K562 (cell line): ENCODE measurements around the gene MAP3K20. TPM values are rescaled to one million over a fixed set of nuclear protein-coding genes. Genes with fewer than 3 reads are reported as not detected.

ENCODE experiments used
- ATAC-seq: fragments of 200-7000 bp; cut with Tn5 transposase; 3 replicates; pipeline ENCODE4 v1.9.1; 2020; ENCODE audit warnings: moderate library complexity
- BruUV-seq: library from RNA; stranded (reverse); fragments of 400-500 nt; replicated peaks from 2 replicates; lab custom pipeline; 2021; lab: Mats Ljungman, UMichigan
- CTCF ChIA-PET: fragments of 300-600 bp; formaldehyde crosslinking; extraction: SDS; loops from one replicate; lab custom pipeline; 2021; ENCODE audit warnings: low intra/inter-chr PET ratio; lab: Yijun Ruan, JAX
- POLR2A ChIA-PET: fragments of 300-600, 350-650 bp; sonication (Branson Sonifier 250); formaldehyde crosslinking; extraction: SDS; loops from one replicate; lab custom pipeline; 2021; ENCODE audit warnings: antibody characterized with exemption, inconsistent platforms; lab: Yijun Ruan, JAX
- DNase-seq, 4 experiments: peaks; one replicate each; pipeline versions ENCODE4 v3.0.0 to v3.0.0-alpha.2; 2011 to 2018; ENCODE audit warnings: low spot score in 3 of 4, mixed read lengths in 3 of 4; ENCODE audit errors: extremely low read depth in 1 of 4
- FAIRE-seq: peaks from 2 replicates; lab custom pipeline; 2011; peaks lifted over from hg19 to GRCh38; lab: Jason Lieb, UNC
- H2AFZ ChIP-seq: 2 replicates; pipeline ENCODE4 v1.6.0; 2011; ENCODE audit warnings: low read depth, low read length, control low read depth, inconsistent platforms
- H3K27ac ChIP-seq: fragments of 200-600 bp; 3 replicates; pipeline ENCODE4 v1.8.0; 2011; ENCODE audit warnings: low read depth, mild to moderate bottlenecking, control low read depth, inconsistent platforms, low read length, moderate library complexity, mixed read lengths; ENCODE audit errors: extremely low read depth
- H3K27me3 ChIP-seq, 2 experiments: fragments of 300-600 bp in 1 of 2; 2 replicates in 1 of 2; 3 replicates in 1 of 2; pipeline versions ENCODE4 v1.6.0 to v1.8.0; 2011; ENCODE audit warnings: inconsistent platforms in 2 of 2, low read length in 2 of 2, mild to moderate bottlenecking in 1 of 2, mixed read lengths in 1 of 2, moderate library complexity in 1 of 2; ENCODE audit not compliant: control insufficient read depth in 2 of 2, insufficient read depth in 2 of 2
- H3K36me3 ChIP-seq: fragments of 300-600 bp; 3 replicates; pipeline ENCODE4 v1.8.0; 2011; ENCODE audit warnings: mild to moderate bottlenecking, low read length, inconsistent platforms; ENCODE audit not compliant: control insufficient read depth, insufficient read depth
- H3K4me1 ChIP-seq, 2 experiments: fragments of 200-600 bp in 1 of 2; replicated peaks in 1 of 2; 2 replicates in 1 of 2; 3 replicates in 1 of 2; pipeline versions ENCODE4 v1.5.1 to v1.8.0; 2011; ENCODE audit warnings: inconsistent platforms in 2 of 2, low read length in 2 of 2, mild to moderate bottlenecking in 1 of 2, mixed read lengths in 1 of 2, moderate library complexity in 1 of 2; ENCODE audit not compliant: control insufficient read depth in 2 of 2, insufficient read depth in 2 of 2
- H3K4me2 ChIP-seq: 2 replicates; pipeline ENCODE4 v1.6.1; 2011; ENCODE audit warnings: low read length, control low read depth, inconsistent platforms, mixed read lengths; ENCODE audit not compliant: insufficient read depth
- H3K4me3 ChIP-seq: fragments of 200-600 bp; sonication (generic), shearing (Covaris generic); 2 replicates; pipeline ENCODE4 v1.5.1; 2016; ENCODE audit warnings: control low read depth, inconsistent platforms
- H3K79me2 ChIP-seq: fragments of 200-600 bp; 3 replicates; pipeline ENCODE4 v1.8.0; 2011; ENCODE audit warnings: low read length, inconsistent platforms; ENCODE audit not compliant: control insufficient read depth, insufficient read depth
- H3K9ac ChIP-seq, 2 experiments: 2 replicates each; pipeline versions ENCODE4 v1.6.0 to v1.6.1; 2011; ENCODE audit warnings: low read depth in 2 of 2, low read length in 2 of 2, control low read depth in 1 of 2, inconsistent platforms in 1 of 2, mild to moderate bottlenecking in 1 of 2, mixed read lengths in 1 of 2; ENCODE audit not compliant: insufficient read depth in 1 of 2
- H3K9me1 ChIP-seq: one replicate; pipeline ENCODE4 v1.6.0; 2011; ENCODE audit warnings: inconsistent platforms, mild to moderate bottlenecking, low read length, moderate library complexity; ENCODE audit not compliant: control insufficient read depth, insufficient read depth
- H3K9me3 ChIP-seq: replicated peaks from 2 replicates; pipeline ENCODE4 v1.5.1; 2011; ENCODE audit warnings: low read depth, low read length, inconsistent platforms; ENCODE audit not compliant: control insufficient read depth, insufficient read depth
- H4K20me1 ChIP-seq: replicated peaks from 2 replicates; pipeline ENCODE4 v1.6.1; 2011; ENCODE audit warnings: low read length, inconsistent platforms, mixed read lengths; ENCODE audit not compliant: control insufficient read depth, insufficient read depth
- KDM5B ChIP-seq: fragments of 200-600 bp; sonication (generic); IDR thresholded peaks from 2 replicates; pipeline ENCODE4 v1.6.1; 2012; ENCODE audit warnings: low read depth, mild to moderate bottlenecking, moderate library complexity, low read length, control low read depth, inconsistent platforms; ENCODE audit not compliant: insufficient replicate concordance
- L3MBTL2 ChIP-seq: fragments of 450-650 bp; IDR thresholded peaks from 2 replicates; pipeline ENCODE4 v1.6.1; 2016; ENCODE audit warnings: mild to moderate bottlenecking, moderate library complexity
- TCFL5 ChIP-seq: fragments of 250-450 bp; sonication (Bioruptor Pico); conservative IDR thresholded peaks from 2 replicates; pipeline ENCODE4 v1.6.1; 2021; ENCODE audit warnings: mild to moderate bottlenecking, moderate library complexity, matching md5 sums
- ZNF584 ChIP-seq: fragments of 200-800 bp; sonication (Bioruptor generic); IDR thresholded peaks from 2 replicates; pipeline ENCODE4 v1.6.1; 2016; ENCODE audit warnings: low read depth, mild to moderate bottlenecking, missing genetic modification characterization, missing compliant biosample characterization
- WGBS: fragments of 100-300 bp; shearing (Covaris generic); methylation state at CpG from one replicate; pipeline ENCODE4 v1.1.6; 2016; ENCODE audit warnings: low coverage, mixed read lengths; ENCODE audit not compliant: insufficient coverage; ENCODE audit errors: missing lambda C conversion rate; 5-methylcytosine and 5-hydroxymethylcytosine counted together
- in situ Hi-C: fragments of 300-500 bp; cut with MboI; formaldehyde crosslinking; loops from 4 replicates; pipeline ENCODE4 v1.15.0; 2018; ENCODE audit warnings: inconsistent platforms, mixed read lengths
- intact Hi-C: fragments of 100-400 bp; cut with micrococcal nuclease; formaldehyde crosslinking; loops from 2 replicates; pipeline ENCODE4 v1.14.2; 2022
- polyA plus RNA-seq, 8 experiments: library from polyadenylated mRNA; depleted of rRNA in 4 of 8; stranded (reverse) in 5 of 8; unstranded in 3 of 8; fragments of >200 nt; fragmentation: Nextera tagmentation in 2 of 8; fragmentation: Illumina TruSeq in 1 of 8; extraction: Ambion mirVana in 2 of 8; extraction: Trizol in 1 of 8; gene quantifications; 2 replicates each; pipeline versions ENCODE4 v1.2.1 to v1.2.3, GENCODE V29; 2011 to 2014; ENCODE audit warnings: inconsistent platforms in 1 of 8, missing spikeins in 1 of 8
- total RNA-seq, 7 experiments: library from RNA; depleted of rRNA in 6 of 7; stranded (reverse); fragments of >200 nt in 6 of 7; fragmentation: Illumina TruSeq in 2 of 7; extraction: Trizol in 2 of 7; gene quantifications; 2 replicates each; pipeline versions ENCODE4 v1.2.1 to v1.2.3, GENCODE V29; 2011 to 2021; ENCODE audit warnings: low replicate concordance in 1 of 7
- TF ChIP-seq, protein P1 (sequence below): conservative IDR thresholded peaks from 2 replicates; pipeline ENCODE4 v1.6.1; 2011; ENCODE audit warnings: low read depth, mild to moderate bottlenecking, low read length; ENCODE audit not compliant: control insufficient read depth

MAP3K20 gene
- total and polyA plus RNA-seq, 9 of the 15 experiments (the other 6 are each of a cell fraction or from before 2014, with no cell fraction given): 9.8 to 34.2 (median 27.3) TPM

GRCh38 chr2:173048522-173048896 lies 27.1 kb upstream of the MAP3K20 start:
- no peaks in the 10 kb centered on the region for H3K36me3 ChIP-seq
- peaks cover 9 to 16% of the 10 kb centered on the region in 2 experiments; a peak in 4 of 5 replicates for H3K27me3 ChIP-seq
- no peak overlapping the region for H3K9ac ChIP-seq
- H3K79me2 ChIP-seq: no peaks in the 10 kb centered on the region
- intact Hi-C loops (no loop called here), in situ Hi-C loops (no loop called here)
- H3K9me3 ChIP-seq: no peaks in the 10 kb centered on the region
- POLR2A ChIA-PET: interaction anchor here (1.0 kb wide), 1 partner anchor 9 kb away, joined by 3 read pairs; no protein-coding TSS in a partner anchor
- CTCF ChIA-PET: no interaction called here
- ATAC-seq (no peak), FAIRE-seq (no peak), DNase-seq (no peak)
- H3K9me1 ChIP-seq: no peaks in the 10 kb centered on the region
- H3K4me2 ChIP-seq: no peak overlapping the region
- 46% methylated on average over 3 of the region's 3 CpGs for WGBS
- no peaks in the 10 kb centered on the region for H4K20me1 ChIP-seq
- no TSS peak for BruUV-seq
- TF ChIP-seq KDM5B (no peak), L3MBTL2 (0 out of 2 replicates have a peak, but pooled peaks have one; percentile 11), TCFL5 (CRISPR knock-in tag) (no peak), ZNF584 (CRISPR knock-in tag) (0 out of 2 replicates have a peak, but pooled peaks have one; percentile 37)
- TF ChIP-seq, protein P1, sequence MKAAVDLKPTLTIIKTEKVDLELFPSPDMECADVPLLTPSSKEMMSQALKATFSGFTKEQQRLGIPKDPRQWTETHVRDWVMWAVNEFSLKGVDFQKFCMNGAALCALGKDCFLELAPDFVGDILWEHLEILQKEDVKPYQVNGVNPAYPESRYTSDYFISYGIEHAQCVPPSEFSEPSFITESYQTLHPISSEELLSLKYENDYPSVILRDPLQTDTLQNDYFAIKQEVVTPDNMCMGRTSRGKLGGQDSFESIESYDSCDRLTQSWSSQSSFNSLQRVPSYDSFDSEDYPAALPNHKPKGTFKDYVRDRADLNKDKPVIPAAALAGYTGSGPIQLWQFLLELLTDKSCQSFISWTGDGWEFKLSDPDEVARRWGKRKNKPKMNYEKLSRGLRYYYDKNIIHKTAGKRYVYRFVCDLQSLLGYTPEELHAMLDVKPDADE: no peak
- H3K4me3 ChIP-seq: no peak overlapping the region
- no peaks in the 10 kb centered on the region; a peak in 2 of 5 replicates for H3K4me1 ChIP-seq
- H2AFZ ChIP-seq: no peak overlapping the region
- H3K27ac ChIP-seq: no peak overlapping the region
